MM.1S (cell line): ENCODE data around the gene FXR2.

Source experiments
- DNase-seq: peaks from one replicate; pipeline ENCODE4 v3.0.0-alpha.2; 2015
- H2AFZ ChIP-seq: fragments of 300-600 bp; sonication (generic); 2 replicates; pipeline ENCODE4 v1.6.0; 2016; ENCODE audit warnings: antibody characterized with exemption, low read length
- H3F3A ChIP-seq: fragments of 300-600 bp; sonication (generic); 2 replicates; pipeline ENCODE4 v1.6.1; 2016; ENCODE audit warnings: mild to moderate bottlenecking, antibody characterized with exemption, low read length, moderate library complexity, mixed read lengths; ENCODE audit not compliant: insufficient read depth
- H3K27ac ChIP-seq: fragments of 300-600 bp; sonication (generic); 2 replicates; pipeline ENCODE4 v1.5.1; 2016; ENCODE audit warnings: mild to moderate bottlenecking, low read length
- H3K27me3 ChIP-seq: fragments of 300-600 bp; sonication (generic); replicated peaks from 2 replicates; pipeline ENCODE4 v1.6.0; 2016; ENCODE audit warnings: low read length; ENCODE audit not compliant: insufficient read depth
- H3K36me3 ChIP-seq: fragments of 300-600 bp; sonication (generic); replicated peaks from 2 replicates; pipeline ENCODE4 v1.6.1; 2016; ENCODE audit warnings: mild to moderate bottlenecking, low read length, mixed read lengths; ENCODE audit not compliant: insufficient read depth
- H3K4me1 ChIP-seq: fragments of 300-600 bp; sonication (generic); 2 replicates; pipeline ENCODE4 v1.6.1; 2016; ENCODE audit warnings: low read length, mixed read lengths
- H3K4me2 ChIP-seq: fragments of 300-600 bp; sonication (generic); 2 replicates; pipeline ENCODE4 v1.6.0; 2016; ENCODE audit warnings: low read depth, low read length
- H3K4me3 ChIP-seq: fragments of 300-600 bp; sonication (generic); 2 replicates; pipeline ENCODE4 v1.5.1; 2016; ENCODE audit warnings: low read length, mixed read lengths
- H3K79me2 ChIP-seq: fragments of 300-600 bp; sonication (generic); 2 replicates; pipeline ENCODE4 v1.6.1; 2016; ENCODE audit warnings: mixed run types, low read length, mixed read lengths
- H3K9ac ChIP-seq: fragments of 300-600 bp; sonication (generic); 2 replicates; pipeline ENCODE4 v1.6.1; 2016; ENCODE audit warnings: low read length, mixed read lengths
- H3K9me2 ChIP-seq: fragments of 300-600 bp; sonication (generic); replicated peaks from 2 replicates; pipeline ENCODE4 v1.6.1; 2016; ENCODE audit warnings: mild to moderate bottlenecking, low read length, mixed read lengths; ENCODE audit not compliant: insufficient read depth
- H3K9me3 ChIP-seq: fragments of 300-600 bp; sonication (generic); replicated peaks from 2 replicates; pipeline ENCODE4 v1.6.1; 2016; ENCODE audit warnings: mild to moderate bottlenecking, low read length, mixed read lengths; ENCODE audit not compliant: insufficient read depth
- H4K20me1 ChIP-seq: fragments of 300-600 bp; sonication (generic); 2 replicates; pipeline ENCODE4 v1.6.1; 2016; ENCODE audit warnings: mild to moderate bottlenecking, low read length, moderate library complexity, mixed read lengths; ENCODE audit not compliant: insufficient read depth
- CTCF ChIP-seq: fragments of 300-600 bp; sonication (generic); IDR thresholded peaks from 2 replicates; pipeline ENCODE4 v1.5.1; 2016; ENCODE audit warnings: antibody characterized with exemption, low read length, mixed read lengths
- EZH2 ChIP-seq: fragments of 300-600 bp; sonication (generic); optimal IDR thresholded peaks from 2 replicates; pipeline ENCODE3; 2017; ENCODE audit warnings: low read depth, mild to moderate bottlenecking, antibody characterized with exemption, low read length, mixed read lengths
- EZH2phosphoT487 ChIP-seq: fragments of 300-600 bp; sonication (generic); IDR thresholded peaks from 2 replicates; pipeline ENCODE4 v1.6.1; 2018; ENCODE audit warnings: antibody characterized with exemption, low read length

Gene FXR2

GRCh38 chr17:7573324-7574080, 41.2 kb downstream of the FXR2 start:
- Histone ChIP-seq H3K9me2 (no peaks in the 10 kb centered on the region), H3K4me3 (peak overlapping the region; percentile 99), H3K27ac (peak overlapping the region; percentile 93), H2AFZ (no peak overlapping the region), H3F3A (peaks cover 60% of the 10 kb centered on the region), H3K79me2 (peaks cover 71% of the 10 kb centered on the region), H3K36me3 (peaks cover 34% of the 10 kb centered on the region), H3K4me1 (peaks cover 48% of the 10 kb centered on the region), H3K9me3 (no peaks in the 10 kb centered on the region), H3K27me3 (no peaks in the 10 kb centered on the region), H3K4me2 (peak overlapping the region; percentile 94), H3K9ac (peak overlapping the region; percentile 100), H4K20me1 (peaks cover 44% of the 10 kb centered on the region)
- TF ChIP-seq CTCF = no peak
- TF ChIP-seq EZH2 = no peak
- TF ChIP-seq EZH2phosphoT487 = no peak
- peak; percentile 87 for DNase-seq

GRCh38 chr17:7572588-7573323, 41.9 kb downstream of the FXR2 start:
- H4K20me1 ChIP-seq = peaks cover 40% of the 10 kb centered on the region
- no peaks in the 10 kb centered on the region for H3K9me2 ChIP-seq
- no peak overlapping the region for H2AFZ ChIP-seq
- H3K9ac ChIP-seq = peak overlapping the region; percentile 100
- no peaks in the 10 kb centered on the region for H3K27me3 ChIP-seq
- peak; percentile 100 for DNase-seq
- peaks cover 31% of the 10 kb centered on the region for H3K36me3 ChIP-seq
- peak overlapping the region; percentile 99 for H3K4me3 ChIP-seq
- peaks cover 70% of the 10 kb centered on the region for H3K79me2 ChIP-seq
- H3K9me3 ChIP-seq = no peaks in the 10 kb centered on the region
- no peak for TF ChIP-seq EZH2
- no peak for TF ChIP-seq EZH2phosphoT487
- no peak for TF ChIP-seq CTCF
- H3K4me2 ChIP-seq = peak overlapping the region; percentile 94
- H3K4me1 ChIP-seq = peaks cover 41% of the 10 kb centered on the region
- H3K27ac ChIP-seq = peak overlapping the region; percentile 93
- peaks cover 54% of the 10 kb centered on the region for H3F3A ChIP-seq

GRCh38 chr17:7572338-7572587, 42.4 kb downstream of the FXR2 start:
- peaks cover 36% of the 10 kb centered on the region for H4K20me1 ChIP-seq
- H3F3A ChIP-seq = peaks cover 49% of the 10 kb centered on the region
- H3K27ac ChIP-seq = peak overlapping the region; percentile 43; the same call in 1 of the 2 replicates
- no peaks in the 10 kb centered on the region for H3K27me3 ChIP-seq
- TF ChIP-seq EZH2 = no peak
- TF ChIP-seq CTCF = no peak
- no peak for TF ChIP-seq EZH2phosphoT487
- no peak for DNase-seq
- peak overlapping the region; percentile 74 for H3K9ac ChIP-seq
- H3K4me3 ChIP-seq = peak overlapping the region; percentile 65
- no peaks in the 10 kb centered on the region for H3K9me3 ChIP-seq
- peaks cover 36% of the 10 kb centered on the region for H3K4me1 ChIP-seq
- H3K79me2 ChIP-seq = peaks cover 68% of the 10 kb centered on the region
- H3K36me3 ChIP-seq = peaks cover 30% of the 10 kb centered on the region
- H2AFZ ChIP-seq = peak overlapping the region; percentile 10; the same call in 1 of the 2 replicates
- H3K9me2 ChIP-seq = no peaks in the 10 kb centered on the region
- peak overlapping the region; percentile 65 for H3K4me2 ChIP-seq
